ENCODE data around the gene CYP4F2.

DNA sequence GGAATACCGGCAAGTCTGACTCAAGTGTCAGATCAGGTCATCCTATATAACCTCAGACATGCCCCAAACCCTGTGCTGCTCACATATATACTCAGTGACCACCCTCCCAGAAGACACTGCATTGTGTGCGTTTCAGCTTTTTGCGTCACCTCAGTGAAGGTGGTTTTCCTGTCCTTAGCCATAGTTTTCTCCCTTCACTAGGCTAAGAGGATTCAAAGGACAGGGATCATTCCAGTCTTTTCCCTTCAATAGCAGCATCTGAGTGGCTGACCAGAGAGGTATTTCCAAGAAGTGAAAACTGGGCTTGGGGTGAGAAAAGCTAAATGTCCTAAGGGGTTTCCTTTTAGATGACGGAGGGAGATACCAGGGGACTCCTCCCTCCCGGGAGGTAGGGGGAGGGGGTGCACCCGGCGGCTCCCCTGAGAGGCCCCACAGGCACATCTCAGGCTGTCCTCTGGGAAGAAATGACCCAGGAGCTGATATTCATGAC lies 69.7 kb downstream of the CYP4F2 start:
- TF ChIP-seq EZH2 (IDR thresholded peaks at IDR 0.05; ENCODE audit: insufficient read depth, poor library complexity, severe bottlenecking) (no peak), EZH2phosphoT487 (IDR thresholded peaks at IDR 0.05; ENCODE audit: insufficient read depth, low read depth) (no peak)
